ENCODE results near the gene SMIM22.

DNA sequence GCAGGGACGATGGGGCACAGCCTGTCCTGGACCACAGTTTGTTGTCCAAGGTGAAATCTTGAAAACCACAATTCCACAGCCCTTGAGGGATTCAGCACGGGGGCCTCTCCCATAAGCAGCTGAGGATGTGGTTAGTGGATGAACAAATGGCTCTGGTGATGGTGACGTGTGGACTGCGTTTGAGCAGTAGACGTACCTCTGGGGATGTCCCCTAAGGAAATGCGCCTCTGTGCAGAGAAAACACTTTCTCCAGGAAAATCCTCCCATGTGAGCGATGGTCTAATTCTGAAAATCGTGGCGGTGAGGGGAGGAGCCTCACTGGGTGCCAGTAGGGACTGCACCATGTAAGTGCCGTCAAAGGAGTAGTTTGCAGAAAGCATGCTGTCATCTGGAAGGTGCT lies 4.3 kb upstream of the SMIM22 start:
- TF ChIP-seq, protein P1, sequence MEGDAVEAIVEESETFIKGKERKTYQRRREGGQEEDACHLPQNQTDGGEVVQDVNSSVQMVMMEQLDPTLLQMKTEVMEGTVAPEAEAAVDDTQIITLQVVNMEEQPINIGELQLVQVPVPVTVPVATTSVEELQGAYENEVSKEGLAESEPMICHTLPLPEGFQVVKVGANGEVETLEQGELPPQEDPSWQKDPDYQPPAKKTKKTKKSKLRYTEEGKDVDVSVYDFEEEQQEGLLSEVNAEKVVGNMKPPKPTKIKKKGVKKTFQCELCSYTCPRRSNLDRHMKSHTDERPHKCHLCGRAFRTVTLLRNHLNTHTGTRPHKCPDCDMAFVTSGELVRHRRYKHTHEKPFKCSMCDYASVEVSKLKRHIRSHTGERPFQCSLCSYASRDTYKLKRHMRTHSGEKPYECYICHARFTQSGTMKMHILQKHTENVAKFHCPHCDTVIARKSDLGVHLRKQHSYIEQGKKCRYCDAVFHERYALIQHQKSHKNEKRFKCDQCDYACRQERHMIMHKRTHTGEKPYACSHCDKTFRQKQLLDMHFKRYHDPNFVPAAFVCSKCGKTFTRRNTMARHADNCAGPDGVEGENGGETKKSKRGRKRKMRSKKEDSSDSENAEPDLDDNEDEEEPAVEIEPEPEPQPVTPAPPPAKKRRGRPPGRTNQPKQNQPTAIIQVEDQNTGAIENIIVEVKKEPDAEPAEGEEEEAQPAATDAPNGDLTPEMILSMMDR (IDR thresholded peaks at IDR 0.05), result no peak
- no peak for TF ChIP-seq POLR2A (IDR thresholded peaks at IDR 0.05)

Measured in Peyer's patch (tissue), 4 donors.